ENCODE results near the gene GLIPR2. TPM values are rescaled to one million over a fixed set of nuclear protein-coding genes. Genes with fewer than 3 reads are reported as not detected.
"Not testable (repeated sequence)": the region's sequence is repeated elsewhere in the genome, so short reads cannot be mapped to it uniquely, and the experiment has no call there.

Gene GLIPR2
- polyA plus RNA-seq, 1 donor (not counting 4 experiments of a cell fraction or from before 2014, with no cell fraction given) = 3.7 TPM

- FAIRE-seq = no peak
- Histone ChIP-seq H2AFZ (ENCODE audit: control insufficient read depth, low read length) (no peak overlapping the region), H3K36me3 (ENCODE audit: control insufficient read depth in 2 of 2, extremely low read depth in 1 of 2, insufficient read depth in 2 of 2, low read length in 2 of 2) (no peaks in the 10 kb centered on the region), H3K27me3 (ENCODE audit: control insufficient read depth, extremely low read depth, insufficient read depth, low read length) (peaks cover 6% of the 10 kb centered on the region), H3K4me2 (ENCODE audit: control insufficient read depth, extremely low read depth, insufficient read depth, low read depth, low read length) (no peak overlapping the region), H3K4me3 (ENCODE audit: control insufficient read depth in 2 of 3, extremely low read depth in 1 of 3, insufficient read depth in 2 of 3, low read depth in 1 of 3, low read length in 3 of 3) (no peak overlapping the region), H3K9me1 (ENCODE audit: control insufficient read depth, extremely low read depth, insufficient read depth, low read length) (no peaks in the 10 kb centered on the region), H3K27ac (ENCODE audit: control insufficient read depth, insufficient read depth, low read length) (no peak overlapping the region), H4K20me1 (ENCODE audit: control insufficient read depth, extremely low read depth, insufficient read depth, low read length) (no peaks in the 10 kb centered on the region), H3K9me3 (ENCODE audit: control insufficient read depth, low read depth, low read length) (no peaks in the 10 kb centered on the region), H3K9ac (ENCODE audit: control insufficient read depth, extremely low read depth, insufficient read depth, low read length) (no peak overlapping the region), H3K4me1 (ENCODE audit: control insufficient read depth, extremely low read depth, insufficient read depth, low read length) (no peaks in the 10 kb centered on the region), H3K79me2 (ENCODE audit: control insufficient read depth, insufficient read depth, low read length) (no peaks in the 10 kb centered on the region)
- TF ChIP-seq EZH2 (IDR thresholded peaks at IDR 0.05; ENCODE audit: low read length) (no peak), CTCF (optimal IDR thresholded peaks at IDR 0.05 in 1 of 3, IDR thresholded peaks at IDR 0.05 in 1 of 3, conservative IDR thresholded peaks at IDR 0.05 in 1 of 3; ENCODE audit: extremely low read depth in 1 of 3, insufficient read depth in 2 of 3, low read length in 3 of 3) (no peak)
- no peak for DNase-seq (ENCODE audit: low read depth, low spot score)
- dilution Hi-C loops (cut with MboI; ENCODE audit: extremely low pct_ligation_motif_present, low sequenced_read_pairs) = no loop called here
These were observed 37.7 kb downstream of the GLIPR2 start for GRCh38 chr9:36174271-36174670.

DNA sequence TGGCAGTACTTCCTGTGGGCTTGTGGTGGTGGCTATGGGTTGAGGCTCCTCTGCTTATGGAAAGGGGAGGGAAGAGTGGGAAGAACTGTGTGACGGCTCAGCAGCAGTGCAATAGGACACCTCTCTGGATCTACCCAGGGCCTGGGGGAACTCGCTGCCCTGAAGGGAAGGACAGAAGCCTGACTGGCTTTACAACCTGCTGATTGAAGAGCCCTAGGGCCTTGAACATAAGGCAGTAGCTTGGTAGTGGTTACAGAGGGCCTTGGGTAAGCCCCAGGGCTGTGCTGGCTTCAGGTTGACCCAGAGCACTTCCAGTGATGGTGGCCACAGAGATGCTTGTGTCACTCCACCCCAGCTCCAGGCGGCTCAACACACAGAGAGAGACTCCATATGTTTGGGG is 38.2 kb downstream of the GLIPR2 start:
- no peak for TF ChIP-seq CTCF (optimal IDR thresholded peaks at IDR 0.05 in 1 of 3, IDR thresholded peaks at IDR 0.05 in 1 of 3, conservative IDR thresholded peaks at IDR 0.05 in 1 of 3; ENCODE audit: extremely low read depth in 1 of 3, insufficient read depth in 2 of 3, low read length in 3 of 3)
- no peak for TF ChIP-seq EZH2 (IDR thresholded peaks at IDR 0.05; ENCODE audit: low read length)
- no peaks in the 10 kb centered on the region for H3K4me1 ChIP-seq (ENCODE audit: control insufficient read depth, extremely low read depth, insufficient read depth, low read length)
- dilution Hi-C loops (cut with MboI; ENCODE audit: extremely low pct_ligation_motif_present, low sequenced_read_pairs) = no loop called here
- no peak overlapping the region for H3K4me3 ChIP-seq (ENCODE audit: control insufficient read depth in 2 of 3, extremely low read depth in 1 of 3, insufficient read depth in 2 of 3, low read depth in 1 of 3, low read length in 3 of 3)
- no peaks in the 10 kb centered on the region for H3K9me3 ChIP-seq (ENCODE audit: control insufficient read depth, low read depth, low read length)
- no peak overlapping the region for H3K4me2 ChIP-seq (ENCODE audit: control insufficient read depth, extremely low read depth, insufficient read depth, low read depth, low read length)
- no peaks in the 10 kb centered on the region for H4K20me1 ChIP-seq (ENCODE audit: control insufficient read depth, extremely low read depth, insufficient read depth, low read length)
- FAIRE-seq = no peak
- no peak overlapping the region for H3K9ac ChIP-seq (ENCODE audit: control insufficient read depth, extremely low read depth, insufficient read depth, low read length)
- H3K27ac ChIP-seq (ENCODE audit: control insufficient read depth, insufficient read depth, low read length) = no peak overlapping the region
- DNase-seq (ENCODE audit: low read depth, low spot score) = no peak
- H3K36me3 ChIP-seq (ENCODE audit: control insufficient read depth in 2 of 2, extremely low read depth in 1 of 2, insufficient read depth in 2 of 2, low read length in 2 of 2) = no peaks in the 10 kb centered on the region
- H3K9me1 ChIP-seq (ENCODE audit: control insufficient read depth, extremely low read depth, insufficient read depth, low read length) = no peaks in the 10 kb centered on the region
- peaks cover 2% of the 10 kb centered on the region for H3K27me3 ChIP-seq (ENCODE audit: control insufficient read depth, extremely low read depth, insufficient read depth, low read length)
- H3K79me2 ChIP-seq (ENCODE audit: control insufficient read depth, insufficient read depth, low read length) = no peaks in the 10 kb centered on the region
- no peak overlapping the region for H2AFZ ChIP-seq (ENCODE audit: control insufficient read depth, low read length)

GRCh38 chr9:36175209-36175608 is 38.7 kb downstream of the GLIPR2 start:
- H3K27ac ChIP-seq (ENCODE audit: control insufficient read depth, insufficient read depth, low read length); H3K4me1 ChIP-seq (ENCODE audit: control insufficient read depth, extremely low read depth, insufficient read depth, low read length); H2AFZ ChIP-seq (ENCODE audit: control insufficient read depth, low read length); FAIRE-seq; H3K4me3 ChIP-seq (ENCODE audit: control insufficient read depth in 2 of 3, extremely low read depth in 1 of 3, insufficient read depth in 2 of 3, low read depth in 1 of 3, low read length in 3 of 3); H3K36me3 ChIP-seq (ENCODE audit: control insufficient read depth in 2 of 2, extremely low read depth in 1 of 2, insufficient read depth in 2 of 2, low read length in 2 of 2); H3K9ac ChIP-seq (ENCODE audit: control insufficient read depth, extremely low read depth, insufficient read depth, low read length); H4K20me1 ChIP-seq (ENCODE audit: control insufficient read depth, extremely low read depth, insufficient read depth, low read length); H3K79me2 ChIP-seq (ENCODE audit: control insufficient read depth, insufficient read depth, low read length); DNase-seq (ENCODE audit: low read depth, low spot score); H3K4me2 ChIP-seq (ENCODE audit: control insufficient read depth, extremely low read depth, insufficient read depth, low read depth, low read length); H3K9me1 ChIP-seq (ENCODE audit: control insufficient read depth, extremely low read depth, insufficient read depth, low read length); dilution Hi-C loops (cut with MboI; ENCODE audit: extremely low pct_ligation_motif_present, low sequenced_read_pairs); H3K9me3 ChIP-seq (ENCODE audit: control insufficient read depth, low read depth, low read length); H3K27me3 ChIP-seq (ENCODE audit: control insufficient read depth, extremely low read depth, insufficient read depth, low read length): not testable (repeated sequence)

GRCh38 chr9:36176496-36176895 is 40.0 kb downstream of the GLIPR2 start:
- H2AFZ ChIP-seq (ENCODE audit: control insufficient read depth, low read length); DNase-seq (ENCODE audit: low read depth, low spot score); H3K9ac ChIP-seq (ENCODE audit: control insufficient read depth, extremely low read depth, insufficient read depth, low read length); H3K4me3 ChIP-seq (ENCODE audit: control insufficient read depth in 2 of 3, extremely low read depth in 1 of 3, insufficient read depth in 2 of 3, low read depth in 1 of 3, low read length in 3 of 3); H3K4me1 ChIP-seq (ENCODE audit: control insufficient read depth, extremely low read depth, insufficient read depth, low read length); H4K20me1 ChIP-seq (ENCODE audit: control insufficient read depth, extremely low read depth, insufficient read depth, low read length); H3K9me1 ChIP-seq (ENCODE audit: control insufficient read depth, extremely low read depth, insufficient read depth, low read length); H3K27ac ChIP-seq (ENCODE audit: control insufficient read depth, insufficient read depth, low read length); H3K4me2 ChIP-seq (ENCODE audit: control insufficient read depth, extremely low read depth, insufficient read depth, low read depth, low read length); H3K27me3 ChIP-seq (ENCODE audit: control insufficient read depth, extremely low read depth, insufficient read depth, low read length); H3K36me3 ChIP-seq (ENCODE audit: control insufficient read depth in 2 of 2, extremely low read depth in 1 of 2, insufficient read depth in 2 of 2, low read length in 2 of 2); FAIRE-seq; dilution Hi-C loops (cut with MboI; ENCODE audit: extremely low pct_ligation_motif_present, low sequenced_read_pairs); H3K79me2 ChIP-seq (ENCODE audit: control insufficient read depth, insufficient read depth, low read length); H3K9me3 ChIP-seq (ENCODE audit: control insufficient read depth, low read depth, low read length): not testable (repeated sequence)

All from keratinocyte (primary cell).